HTR-8/SVneo (cell line): ENCODE data around the gene DOK5.
A peak's percentile ranks its signal among the peaks of the same experiment; 100 is the strongest.

ENCODE experiments used
- DNase-seq: peaks from one replicate; pipeline ENCODE4 v3.0.0; 2011; ENCODE audit warnings: low spot score, mixed read lengths; ENCODE audit not compliant: insufficient read length
- FAIRE-seq: peaks from 2 replicates; lab custom pipeline; 2011; peaks lifted over from hg19 to GRCh38; lab: Jason Lieb, UNC

DOK5 gene

DNA sequence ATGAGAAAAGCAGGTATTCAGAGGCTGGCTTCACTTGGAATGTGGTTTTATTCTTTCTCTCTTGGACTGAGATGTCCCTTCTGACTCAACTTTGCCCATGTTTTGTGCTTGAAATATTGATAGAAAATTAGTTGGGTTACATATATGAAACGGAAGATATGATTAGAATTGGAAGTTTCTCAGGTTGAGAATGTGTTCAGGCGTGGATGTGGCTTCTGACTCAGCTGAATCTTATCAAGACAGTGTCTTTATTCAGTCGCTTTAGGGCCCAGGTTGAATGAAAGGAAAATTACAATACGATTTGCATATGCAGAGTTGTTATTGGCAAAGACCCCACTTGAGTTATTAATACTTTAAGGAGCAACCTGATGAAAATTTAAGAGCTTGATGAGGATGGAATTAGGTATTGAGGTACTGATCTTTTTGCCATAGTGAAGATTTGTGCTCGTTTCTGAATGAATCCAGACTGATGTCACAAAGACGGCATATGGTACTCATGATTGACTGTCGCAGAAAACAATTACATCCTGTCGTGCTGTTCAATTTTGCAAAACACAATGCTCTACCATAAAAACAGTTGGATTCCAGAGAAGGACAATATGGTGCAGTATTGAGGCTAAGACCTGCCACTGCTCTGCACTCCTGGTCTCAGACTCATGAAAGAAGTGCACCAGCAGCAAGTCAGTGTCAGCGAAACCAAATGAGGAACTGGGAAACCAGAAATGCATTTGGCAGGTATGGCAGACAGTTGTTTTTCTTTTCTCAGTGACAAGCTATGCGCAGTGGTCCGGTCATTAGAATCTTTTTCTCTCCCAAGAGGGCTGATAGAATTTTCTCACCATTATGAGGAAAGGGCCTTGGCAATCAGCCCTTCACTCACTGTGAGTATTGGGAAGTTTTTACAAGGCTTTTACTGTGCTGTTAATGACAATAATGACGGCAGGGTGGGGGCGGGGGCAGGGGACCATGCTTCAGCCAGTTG lies 158.3 kb downstream of the DOK5 start:
- FAIRE-seq (peak; percentile 26), DNase-seq (no peak)

DNA sequence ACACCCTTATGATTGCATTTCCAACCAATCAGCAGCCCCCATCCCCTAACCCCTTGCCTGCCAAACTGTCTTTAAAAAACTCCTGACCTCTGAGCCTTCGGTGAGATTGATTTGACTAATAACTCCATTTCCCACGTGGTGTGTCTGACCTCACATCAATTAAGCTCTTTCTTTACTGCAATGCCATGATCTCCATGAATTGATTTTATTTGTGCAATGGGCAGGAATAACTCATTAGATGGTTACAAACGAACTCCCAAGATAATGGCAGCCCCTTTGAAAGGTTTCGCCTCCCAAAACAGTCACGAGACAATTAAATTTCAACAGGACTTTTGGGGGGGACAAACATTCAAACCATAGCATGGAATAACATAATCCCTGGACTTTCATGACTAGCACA lies 161.2 kb downstream of the DOK5 start:
- DNase-seq (no peak), FAIRE-seq (no peak)

DNA sequence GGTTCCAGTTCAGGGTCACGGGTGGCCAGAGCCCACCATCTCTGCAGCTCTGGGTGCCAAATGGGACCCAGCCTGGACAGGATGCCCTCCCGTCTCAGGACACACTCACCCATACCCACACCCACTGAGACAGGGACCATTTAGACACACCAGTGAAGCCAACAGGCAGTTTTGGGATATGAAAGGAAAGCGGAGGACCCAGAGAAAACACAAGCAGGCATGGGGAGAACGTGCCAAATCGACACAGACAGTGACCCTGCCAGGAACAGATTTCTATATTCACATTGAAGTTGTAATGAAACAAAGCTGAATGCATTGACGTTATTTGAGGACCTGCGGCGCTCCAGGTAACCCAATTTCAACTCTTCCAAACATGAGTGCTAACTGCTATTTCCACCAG lies 164.5 kb downstream of the DOK5 start:
- no peak for DNase-seq
- no peak for FAIRE-seq

DNA sequence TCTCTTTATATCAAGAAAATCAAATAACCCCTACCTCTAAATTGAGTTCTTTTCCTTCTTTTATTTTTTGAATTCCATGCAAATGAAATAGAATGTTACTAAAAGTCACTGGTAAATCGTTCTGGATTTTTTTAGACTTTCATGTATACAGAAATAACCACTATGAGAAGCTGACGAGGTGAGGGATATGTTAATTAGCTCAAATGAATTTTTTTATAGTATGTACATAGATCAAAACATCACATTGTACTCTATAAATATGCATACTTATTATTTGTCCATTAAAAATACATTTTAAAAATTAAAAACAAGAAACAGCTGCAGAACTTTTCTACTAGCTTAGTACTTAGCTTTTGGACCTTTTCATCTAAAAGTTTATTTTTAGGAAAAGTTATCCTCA lies 165.4 kb downstream of the DOK5 start:
- no peak for FAIRE-seq
- no peak for DNase-seq

DNA sequence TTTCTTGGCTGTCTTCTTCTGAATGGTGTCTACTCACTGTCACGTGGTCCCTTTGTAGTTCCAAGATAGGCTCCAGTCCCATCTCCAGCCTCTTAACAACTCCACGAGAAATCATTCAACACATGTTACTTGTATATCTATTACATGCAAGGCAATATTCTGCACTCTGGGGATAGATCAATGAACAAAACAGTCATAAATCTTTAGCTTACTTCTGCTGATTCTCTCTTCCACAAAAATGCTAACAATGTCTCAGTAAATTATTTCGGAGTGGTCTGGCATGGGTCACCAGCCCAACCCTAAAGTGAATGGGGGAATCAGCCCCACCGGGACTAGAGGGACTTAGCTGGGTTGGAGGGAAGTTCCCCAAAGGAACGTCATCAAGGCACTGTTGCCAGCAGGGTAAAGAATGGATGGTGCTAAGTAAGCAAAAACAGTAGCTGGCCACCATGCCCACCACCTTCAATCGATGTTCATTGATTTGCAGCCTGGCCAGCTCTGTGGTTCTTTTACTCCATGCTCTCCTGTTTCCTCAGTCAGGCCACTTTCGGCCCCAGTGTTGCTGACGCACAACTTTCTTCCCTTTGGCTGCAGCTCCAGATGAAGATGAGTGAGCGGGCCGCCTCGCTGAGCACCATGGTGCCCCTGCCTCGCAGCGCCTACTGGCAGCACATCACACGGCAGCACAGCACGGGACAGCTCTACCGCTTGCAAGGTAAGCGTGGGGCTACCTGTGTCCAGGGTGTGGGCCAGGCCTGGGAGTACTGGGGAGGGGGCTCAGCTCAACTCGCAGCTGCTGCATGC lies 167.7 kb downstream of the DOK5 start:
- peak; percentile 85 for FAIRE-seq
- no peak for DNase-seq

DNA sequence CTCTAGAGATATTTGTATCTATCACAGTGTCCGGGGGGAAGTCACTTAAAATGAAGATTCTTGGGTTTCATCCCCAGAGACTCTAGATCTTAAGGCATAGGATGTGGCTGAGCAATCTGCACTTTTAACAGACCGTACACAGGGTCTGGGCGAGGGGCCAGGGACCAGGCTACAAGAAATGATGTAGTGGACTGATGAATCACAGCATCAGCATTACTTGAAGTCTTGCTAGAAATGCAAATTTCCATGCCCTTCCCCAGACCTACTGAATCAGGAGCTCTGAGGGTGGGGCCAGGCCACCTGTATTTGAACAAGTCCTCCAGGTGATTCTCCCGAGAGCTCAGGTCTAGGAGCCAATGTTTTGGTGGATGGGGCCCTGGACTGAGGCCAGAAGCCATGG lies 168.4 kb downstream of the DOK5 start:
- no peak for FAIRE-seq
- DNase-seq: no peak

DNA sequence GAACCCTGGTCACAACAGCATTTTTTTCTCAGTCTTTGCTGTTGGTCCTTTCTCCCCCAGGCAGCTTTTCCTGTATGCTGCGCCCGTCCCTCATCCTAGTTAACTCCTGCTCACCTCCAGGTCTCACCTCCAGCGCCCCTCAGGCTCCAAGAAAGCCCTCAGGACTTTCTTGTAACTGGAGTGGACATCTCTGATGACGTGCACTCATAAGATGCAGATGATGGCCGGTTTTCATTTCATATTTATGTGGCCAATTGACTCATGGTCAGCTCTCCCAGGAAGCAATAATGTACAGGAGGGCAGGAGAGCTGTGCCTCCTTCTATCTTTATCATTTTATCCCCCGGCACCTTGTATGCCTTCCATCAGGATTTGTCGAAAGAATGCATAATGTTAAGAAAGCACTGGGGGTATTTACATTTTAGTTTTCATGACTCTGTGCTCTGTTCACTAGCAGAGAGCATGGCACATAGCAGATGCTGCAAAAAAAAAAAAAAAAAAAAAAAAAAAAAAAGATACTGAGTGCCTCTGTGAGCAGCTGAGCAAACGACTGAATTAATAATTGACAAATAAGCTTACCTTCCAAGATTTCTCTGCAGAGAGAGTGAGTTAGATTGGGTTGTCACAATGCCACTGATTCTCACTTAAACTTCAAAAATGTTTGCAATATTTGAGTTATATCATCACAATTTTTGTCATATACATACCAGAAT lies 170.2 kb downstream of the DOK5 start:
- FAIRE-seq (no peak), DNase-seq (no peak)

DNA sequence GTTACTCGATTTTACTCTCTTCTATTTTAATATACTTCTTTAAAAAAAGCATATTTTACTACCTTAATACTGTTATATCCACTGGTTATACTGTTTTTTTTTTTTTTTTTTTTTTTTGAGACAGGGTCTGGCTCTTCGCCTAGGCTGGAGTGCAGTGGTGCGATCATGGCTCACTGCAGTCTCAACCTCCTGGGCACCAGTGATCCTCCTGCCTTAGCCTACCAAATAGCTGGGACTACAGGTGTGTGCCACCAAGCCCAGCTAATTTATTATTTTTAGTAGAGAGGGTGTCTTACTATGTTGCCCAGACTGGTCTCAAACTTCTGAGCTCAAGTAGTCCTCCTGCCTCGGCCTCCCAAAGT lies 170.7 kb downstream of the DOK5 start:
- no peak for DNase-seq
- no peak for FAIRE-seq

DNA sequence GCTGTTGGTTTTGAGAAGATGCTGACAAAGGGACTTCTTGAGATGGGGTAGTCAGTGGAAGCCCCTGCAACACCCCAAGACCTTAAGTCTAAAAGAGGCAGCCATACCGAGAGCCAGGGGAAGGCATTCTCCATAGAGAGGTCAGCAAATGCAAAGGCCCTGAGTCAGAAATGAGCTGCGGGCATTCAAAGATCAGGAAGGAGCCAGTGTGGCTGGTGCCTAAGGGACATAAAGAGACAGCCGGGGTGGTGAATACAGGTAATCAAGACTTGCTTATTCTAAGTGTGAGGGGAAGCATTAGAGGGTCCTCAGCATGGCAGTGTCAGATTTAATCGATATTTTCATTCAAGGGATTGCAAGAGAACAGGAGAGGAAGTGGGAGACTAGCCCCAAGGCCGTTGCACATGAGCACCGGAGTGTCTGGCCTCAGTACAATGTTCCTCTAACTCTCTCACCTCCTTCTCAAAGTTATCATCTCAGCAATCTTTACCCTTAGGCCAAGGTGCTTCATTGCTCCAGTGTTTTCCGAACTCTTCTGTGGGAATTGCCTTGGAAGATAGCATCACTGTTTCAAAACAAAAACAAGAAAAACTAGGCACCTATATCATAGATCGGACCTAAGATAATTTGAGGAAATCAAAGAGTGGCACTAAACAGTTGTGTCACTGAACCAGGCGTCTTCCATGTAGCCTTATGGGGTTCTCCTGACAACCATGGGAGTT lies 173.2 kb downstream of the DOK5 start:
- FAIRE-seq: peak; percentile 88
- no peak for DNase-seq

DNA sequence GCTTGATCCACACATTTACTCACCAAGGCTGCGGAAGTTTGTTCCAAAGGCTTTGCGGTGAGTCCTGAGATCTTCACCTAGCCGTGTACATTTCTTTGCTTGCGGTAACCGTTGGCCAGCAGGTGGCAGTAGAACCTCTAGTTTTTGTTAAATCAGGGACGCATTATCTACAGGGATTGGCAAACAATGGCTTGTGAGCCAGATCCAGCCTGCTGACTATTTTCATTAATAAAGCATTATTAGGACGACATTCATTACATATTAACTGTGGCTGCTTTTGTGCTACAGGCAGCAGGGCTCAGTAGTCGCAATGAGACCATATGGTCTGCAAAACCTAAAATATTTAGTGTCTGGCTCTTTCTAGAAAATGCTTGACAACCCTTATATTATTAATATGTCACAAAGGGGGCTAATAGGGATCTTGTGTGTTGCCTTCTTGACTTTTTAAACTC lies 174.1 kb downstream of the DOK5 start:
- FAIRE-seq (peak; percentile 87), DNase-seq (peak; percentile 85)

DNA sequence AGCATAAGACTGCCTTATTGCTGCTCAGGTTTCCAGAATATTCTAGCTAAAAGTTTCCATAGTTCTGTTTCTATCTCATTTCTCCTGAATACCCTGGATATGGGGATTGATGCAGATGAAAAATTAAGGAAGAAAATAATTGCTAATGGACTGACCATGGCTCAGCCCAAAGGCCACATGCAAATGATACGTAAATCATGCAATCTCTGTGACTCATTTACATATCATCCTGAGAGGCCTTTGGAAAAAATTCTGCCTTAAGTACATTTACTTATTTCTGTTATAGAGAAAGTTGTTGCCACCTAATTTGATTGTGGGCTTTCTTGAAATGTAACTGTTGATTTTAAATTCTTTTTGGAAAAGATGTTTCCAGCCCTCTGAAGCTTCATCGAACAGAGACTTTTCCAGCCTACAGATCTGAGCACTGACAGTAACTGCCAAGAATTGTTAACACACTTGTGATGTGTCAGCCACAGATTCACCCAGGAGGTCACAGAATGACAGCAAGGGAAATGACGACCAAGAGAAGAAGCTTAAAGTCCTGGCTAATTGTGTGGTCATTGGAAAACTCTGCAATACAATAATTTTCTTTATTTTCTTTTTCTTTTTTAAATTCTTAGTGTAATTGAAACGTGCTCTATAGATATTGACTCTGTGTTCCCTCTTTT lies 174.8 kb downstream of the DOK5 start:
- DNase-seq (no peak), FAIRE-seq (peak; percentile 71)

DNA sequence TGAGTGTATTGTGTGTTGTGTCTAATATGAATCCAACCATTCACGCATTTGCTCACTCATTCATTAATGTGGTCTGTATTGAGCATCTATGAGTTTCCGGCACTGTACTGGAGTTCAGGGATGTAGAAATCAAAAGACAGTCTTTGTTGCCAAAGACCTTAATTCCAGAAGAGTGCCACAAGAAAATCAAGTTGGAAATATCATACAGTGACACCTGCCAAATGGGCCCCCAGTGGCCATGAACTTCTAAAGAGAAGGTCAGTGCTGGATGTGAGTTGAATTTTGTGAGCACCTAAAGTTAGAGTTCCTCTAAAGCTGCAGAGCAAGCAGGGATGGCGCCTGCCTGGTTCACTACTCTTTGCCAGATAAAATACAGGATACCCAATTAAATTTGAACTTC lies 175.9 kb downstream of the DOK5 start:
- DNase-seq (no peak), FAIRE-seq (peak; percentile 93)

DNA sequence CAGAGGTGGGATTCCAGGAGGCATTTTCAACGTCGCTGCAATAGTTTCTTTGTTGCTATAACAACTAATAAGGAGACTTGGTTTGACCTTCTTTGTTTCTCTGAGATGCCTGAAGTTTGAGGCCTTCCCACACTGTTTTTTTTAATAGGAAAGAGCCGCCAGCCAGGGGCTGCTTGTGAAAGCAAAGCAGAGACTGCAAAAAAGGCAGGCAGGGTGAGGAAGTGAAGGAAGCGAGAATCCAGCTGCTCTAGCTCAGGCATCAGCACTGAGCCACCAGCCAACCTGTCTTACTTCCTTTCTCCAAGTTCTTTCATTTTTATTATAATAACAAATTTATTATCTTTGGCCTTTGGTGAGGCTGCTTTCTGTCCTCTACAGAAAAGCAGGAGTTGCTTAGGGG lies 179.1 kb downstream of the DOK5 start:
- no peak for FAIRE-seq

DNA sequence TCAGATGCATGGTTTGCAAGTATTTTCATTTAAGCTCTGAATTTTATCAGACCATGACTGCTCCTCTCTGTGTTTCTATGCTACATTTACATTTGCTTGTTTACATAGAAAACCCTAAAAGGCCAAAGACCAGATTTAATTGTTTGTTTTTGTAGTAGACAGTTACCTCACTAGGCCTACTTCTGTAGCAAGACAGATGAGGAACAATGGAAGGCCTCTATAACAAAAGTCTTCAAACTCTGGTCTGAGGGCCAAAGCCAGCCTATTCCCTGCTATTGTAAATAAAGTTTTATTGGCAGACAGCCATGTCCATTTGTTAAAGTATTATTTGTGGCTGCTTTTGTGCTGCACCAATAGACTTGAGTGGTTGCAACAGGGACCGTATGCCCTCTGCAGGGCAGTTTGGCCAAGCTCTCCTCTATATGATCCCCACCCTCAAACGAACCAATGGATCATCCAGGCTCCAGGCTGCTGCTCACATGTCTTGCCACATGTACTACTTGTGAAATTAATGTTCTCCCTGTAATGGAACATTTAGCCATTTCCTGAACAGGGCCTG lies 182.0 kb downstream of the DOK5 start:
- FAIRE-seq (peak; percentile 48), DNase-seq (no peak)

More for the DNA sequence above, 179.1 kb downstream of the DOK5 start:
- DNase-seq: no peak

DNA sequence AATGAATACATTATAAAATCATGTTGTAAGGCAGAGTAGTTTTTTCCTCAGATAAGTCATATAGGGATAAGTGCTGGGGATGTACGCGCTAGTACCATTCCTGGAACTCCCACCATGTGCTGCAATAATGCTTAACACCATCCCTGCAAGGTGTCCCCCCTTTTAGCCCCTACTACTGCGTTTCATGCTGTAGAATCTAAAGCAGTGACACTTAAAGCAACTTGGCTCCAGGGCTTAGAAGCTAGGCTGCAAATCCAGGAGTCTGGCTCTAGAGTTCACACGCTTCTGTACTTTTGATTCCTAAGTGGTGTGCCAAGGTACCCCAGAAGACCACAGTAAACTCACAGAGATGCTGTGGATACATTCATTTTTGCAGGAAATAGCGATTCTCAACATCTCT lies 183.1 kb downstream of the DOK5 start:
- peak; percentile 79 for FAIRE-seq
- DNase-seq: no peak

DNA sequence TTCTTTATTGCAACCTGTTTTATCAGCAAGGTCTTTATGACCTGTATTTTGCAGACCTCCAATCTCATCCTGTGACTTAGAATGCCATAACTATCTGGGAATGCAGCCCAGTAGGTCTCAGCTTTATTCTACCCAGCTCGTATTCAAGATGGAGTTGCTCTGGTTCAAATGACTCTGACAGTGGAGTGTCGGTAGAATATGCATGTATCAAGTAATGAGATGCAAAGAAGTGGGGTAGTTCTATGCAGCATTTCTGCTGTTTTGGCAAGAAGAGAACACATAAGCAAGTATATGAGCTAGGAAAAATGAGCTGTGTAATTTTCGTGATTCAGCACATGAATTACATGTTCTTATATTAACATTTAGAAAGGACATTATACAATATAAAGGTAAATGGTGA lies 185.9 kb downstream of the DOK5 start:
- no peak for DNase-seq
- FAIRE-seq: peak; percentile 89

DNA sequence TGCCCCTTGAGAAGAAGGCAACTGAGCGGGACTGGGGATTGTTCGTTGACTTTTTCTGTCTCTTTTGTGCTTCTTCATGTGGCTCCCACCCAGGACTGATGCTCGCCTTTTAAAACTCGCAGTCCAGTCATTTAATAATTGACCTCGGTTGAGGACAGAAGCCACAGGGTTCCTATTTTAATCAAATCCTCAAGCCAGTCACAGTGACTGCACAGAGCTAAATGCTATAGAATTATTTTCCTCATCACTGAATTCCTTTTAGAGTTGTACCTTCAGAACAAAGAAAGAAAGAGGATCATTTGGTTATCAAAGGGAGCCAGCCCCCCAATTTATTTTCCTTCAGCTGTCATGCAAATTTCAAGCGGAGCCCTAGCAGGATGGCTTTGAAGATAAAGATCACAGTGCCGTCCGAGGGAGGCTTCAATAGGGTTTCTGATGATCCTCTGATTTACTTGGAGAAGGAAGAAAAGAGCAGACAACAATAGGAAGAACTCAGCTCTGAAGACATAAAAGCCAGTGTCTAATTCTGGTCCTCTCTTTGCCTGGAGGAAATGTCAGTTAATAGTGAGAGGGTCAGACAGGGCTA lies 186.6 kb downstream of the DOK5 start:
- DNase-seq (no peak), FAIRE-seq (no peak)

DNA sequence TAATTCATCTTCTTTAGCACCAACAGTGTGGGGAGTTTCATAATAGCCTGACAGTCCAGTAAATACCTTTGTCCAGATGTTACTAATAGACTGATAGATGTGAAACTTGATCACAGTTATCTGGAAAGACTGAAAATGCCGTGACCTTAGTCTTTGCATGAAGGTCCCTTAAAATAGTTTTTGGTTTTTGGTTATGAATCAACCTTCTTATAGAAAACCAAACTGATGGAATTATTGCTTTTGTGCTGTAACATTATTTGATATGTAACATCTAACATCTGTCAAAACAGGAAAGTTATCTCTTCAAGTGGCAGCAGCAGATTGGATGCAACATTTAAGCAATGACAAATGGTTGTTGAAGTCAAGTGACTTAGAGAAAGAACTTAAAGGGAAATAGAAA lies 190.4 kb downstream of the DOK5 start:
- FAIRE-seq (peak; percentile 48), DNase-seq (no peak)
